ENCODE data around the gene SEMA5A.

The SEMA5A gene

GRCh38 chr5:9381464-9381863, 164.4 kb downstream of the SEMA5A start:
- no peak overlapping the region for H3K27ac ChIP-seq (ENCODE audit: low read depth, low read length)
- H3K9ac ChIP-seq (ENCODE audit: low read depth, low read length), result no peak overlapping the region
- no peaks in the 10 kb centered on the region for H3K4me1 ChIP-seq (ENCODE audit: control insufficient read depth, insufficient read depth, low read length)
- no peaks in the 10 kb centered on the region for H3K9me3 ChIP-seq (ENCODE audit: control insufficient read depth, insufficient read depth, low read length)
- no peak overlapping the region for H3K4me3 ChIP-seq (ENCODE audit: low read depth, low read length)
- no peaks in the 10 kb centered on the region for H3K27me3 ChIP-seq (ENCODE audit: control insufficient read depth, insufficient read depth, low read length)
- no peaks in the 10 kb centered on the region for H3K36me3 ChIP-seq (ENCODE audit: control insufficient read depth, insufficient read depth, low read length)

GRCh38 chr5:9380109-9380508, 165.8 kb downstream of the SEMA5A start:
- H3K9ac ChIP-seq (ENCODE audit: low read depth, low read length), result no peak overlapping the region
- no peak overlapping the region for H3K27ac ChIP-seq (ENCODE audit: low read depth, low read length)
- H3K4me3 ChIP-seq (ENCODE audit: low read depth, low read length), result no peak overlapping the region
- no peaks in the 10 kb centered on the region for H3K27me3 ChIP-seq (ENCODE audit: control insufficient read depth, insufficient read depth, low read length)
- no peaks in the 10 kb centered on the region for H3K4me1 ChIP-seq (ENCODE audit: control insufficient read depth, insufficient read depth, low read length)
- no peaks in the 10 kb centered on the region for H3K9me3 ChIP-seq (ENCODE audit: control insufficient read depth, insufficient read depth, low read length)
- H3K36me3 ChIP-seq (ENCODE audit: control insufficient read depth, insufficient read depth, low read length), result no peaks in the 10 kb centered on the region

- H3K27me3 ChIP-seq (ENCODE audit: control insufficient read depth, insufficient read depth, low read length), result no peaks in the 10 kb centered on the region
- H3K36me3 ChIP-seq (ENCODE audit: control insufficient read depth, insufficient read depth, low read length), result no peaks in the 10 kb centered on the region
- H3K9ac ChIP-seq (ENCODE audit: low read depth, low read length), result no peak overlapping the region
- no peaks in the 10 kb centered on the region for H3K4me1 ChIP-seq (ENCODE audit: control insufficient read depth, insufficient read depth, low read length)
- no peaks in the 10 kb centered on the region for H3K9me3 ChIP-seq (ENCODE audit: control insufficient read depth, insufficient read depth, low read length)
- H3K27ac ChIP-seq (ENCODE audit: low read depth, low read length), result no peak overlapping the region
- H3K4me3 ChIP-seq (ENCODE audit: low read depth, low read length), result no peak overlapping the region
Observed at GRCh38 chr5:9376363-9377117, 169.3 kb downstream of the SEMA5A start.

GRCh38 chr5:9375756-9376155, 170.1 kb downstream of the SEMA5A start:
- H3K4me1 ChIP-seq (ENCODE audit: control insufficient read depth, insufficient read depth, low read length), result no peaks in the 10 kb centered on the region
- no peak overlapping the region for H3K27ac ChIP-seq (ENCODE audit: low read depth, low read length)
- no peaks in the 10 kb centered on the region for H3K36me3 ChIP-seq (ENCODE audit: control insufficient read depth, insufficient read depth, low read length)
- no peaks in the 10 kb centered on the region for H3K9me3 ChIP-seq (ENCODE audit: control insufficient read depth, insufficient read depth, low read length)
- H3K4me3 ChIP-seq (ENCODE audit: low read depth, low read length), result no peak overlapping the region
- H3K9ac ChIP-seq (ENCODE audit: low read depth, low read length), result no peak overlapping the region
- no peaks in the 10 kb centered on the region for H3K27me3 ChIP-seq (ENCODE audit: control insufficient read depth, insufficient read depth, low read length)

GRCh38 chr5:9374025-9374424, 171.8 kb downstream of the SEMA5A start:
- Histone ChIP-seq H3K27ac (ENCODE audit: low read depth, low read length) (no peak overlapping the region), H3K4me3 (ENCODE audit: low read depth, low read length) (no peak overlapping the region), H3K36me3 (ENCODE audit: control insufficient read depth, insufficient read depth, low read length) (no peaks in the 10 kb centered on the region), H3K9me3 (ENCODE audit: control insufficient read depth, insufficient read depth, low read length) (no peaks in the 10 kb centered on the region), H3K4me1 (ENCODE audit: control insufficient read depth, insufficient read depth, low read length) (no peaks in the 10 kb centered on the region), H3K9ac (ENCODE audit: low read depth, low read length) (no peak overlapping the region), H3K27me3 (ENCODE audit: control insufficient read depth, insufficient read depth, low read length) (no peaks in the 10 kb centered on the region)

GRCh38 chr5:9373571-9373970, 172.3 kb downstream of the SEMA5A start:
- Histone ChIP-seq H3K9ac (ENCODE audit: low read depth, low read length) (no peak overlapping the region), H3K9me3 (ENCODE audit: control insufficient read depth, insufficient read depth, low read length) (no peaks in the 10 kb centered on the region), H3K27ac (ENCODE audit: low read depth, low read length) (no peak overlapping the region)

GRCh38 chr5:9370256-9370655, 175.6 kb downstream of the SEMA5A start:
- Histone ChIP-seq H3K9me3 (ENCODE audit: control insufficient read depth, insufficient read depth, low read length) (no peaks in the 10 kb centered on the region), H3K27ac (ENCODE audit: low read depth, low read length) (no peak overlapping the region), H3K4me3 (ENCODE audit: low read depth, low read length) (no peak overlapping the region), H3K4me1 (ENCODE audit: control insufficient read depth, insufficient read depth, low read length) (peaks cover 8% of the 10 kb centered on the region), H3K36me3 (ENCODE audit: control insufficient read depth, insufficient read depth, low read length) (no peaks in the 10 kb centered on the region), H3K27me3 (ENCODE audit: control insufficient read depth, insufficient read depth, low read length) (no peaks in the 10 kb centered on the region), H3K9ac (ENCODE audit: low read depth, low read length) (no peak overlapping the region)

More at GRCh38 chr5:9373571-9373970, 172.3 kb downstream of the SEMA5A start:
- Histone ChIP-seq H3K4me3 (ENCODE audit: low read depth, low read length) (no peak overlapping the region), H3K4me1 (ENCODE audit: control insufficient read depth, insufficient read depth, low read length) (no peaks in the 10 kb centered on the region), H3K36me3 (ENCODE audit: control insufficient read depth, insufficient read depth, low read length) (no peaks in the 10 kb centered on the region), H3K27me3 (ENCODE audit: control insufficient read depth, insufficient read depth, low read length) (no peaks in the 10 kb centered on the region)

GRCh38 chr5:9365512-9365911, 180.4 kb downstream of the SEMA5A start:
- Histone ChIP-seq H3K4me1 (ENCODE audit: control insufficient read depth, insufficient read depth, low read length) (peaks cover 8% of the 10 kb centered on the region), H3K9ac (ENCODE audit: low read depth, low read length) (no peak overlapping the region), H3K9me3 (ENCODE audit: control insufficient read depth, insufficient read depth, low read length) (no peaks in the 10 kb centered on the region), H3K4me3 (ENCODE audit: low read depth, low read length) (no peak overlapping the region), H3K36me3 (ENCODE audit: control insufficient read depth, insufficient read depth, low read length) (no peaks in the 10 kb centered on the region), H3K27me3 (ENCODE audit: control insufficient read depth, insufficient read depth, low read length) (no peaks in the 10 kb centered on the region), H3K27ac (ENCODE audit: low read depth, low read length) (no peak overlapping the region)

- Histone ChIP-seq H3K36me3 (ENCODE audit: control insufficient read depth, insufficient read depth, low read length) (no peaks in the 10 kb centered on the region), H3K4me1 (ENCODE audit: control insufficient read depth, insufficient read depth, low read length) (peaks cover 15% of the 10 kb centered on the region), H3K27ac (ENCODE audit: low read depth, low read length) (no peak overlapping the region), H3K9ac (ENCODE audit: low read depth, low read length) (no peak overlapping the region), H3K27me3 (ENCODE audit: control insufficient read depth, insufficient read depth, low read length) (no peaks in the 10 kb centered on the region), H3K9me3 (ENCODE audit: control insufficient read depth, insufficient read depth, low read length) (no peaks in the 10 kb centered on the region), H3K4me3 (ENCODE audit: low read depth, low read length) (no peak overlapping the region)
Observed at GRCh38 chr5:9363449-9363848, 182.4 kb downstream of the SEMA5A start.

GRCh38 chr5:9363026-9363425, 182.8 kb downstream of the SEMA5A start:
- Histone ChIP-seq H3K36me3 (ENCODE audit: control insufficient read depth, insufficient read depth, low read length) (no peaks in the 10 kb centered on the region), H3K9ac (ENCODE audit: low read depth, low read length) (no peak overlapping the region), H3K27ac (ENCODE audit: low read depth, low read length) (no peak overlapping the region)

GRCh38 chr5:9362600-9362999, 183.3 kb downstream of the SEMA5A start:
- H3K27me3 ChIP-seq (ENCODE audit: control insufficient read depth, insufficient read depth, low read length), result no peaks in the 10 kb centered on the region
- no peak overlapping the region for H3K4me3 ChIP-seq (ENCODE audit: low read depth, low read length)
- H3K9ac ChIP-seq (ENCODE audit: low read depth, low read length), result no peak overlapping the region
- H3K4me1 ChIP-seq (ENCODE audit: control insufficient read depth, insufficient read depth, low read length), result peaks cover 15% of the 10 kb centered on the region
- H3K27ac ChIP-seq (ENCODE audit: low read depth, low read length), result no peak overlapping the region
- H3K9me3 ChIP-seq (ENCODE audit: control insufficient read depth, insufficient read depth, low read length), result no peaks in the 10 kb centered on the region
- no peaks in the 10 kb centered on the region for H3K36me3 ChIP-seq (ENCODE audit: control insufficient read depth, insufficient read depth, low read length)

More at GRCh38 chr5:9363026-9363425, 182.8 kb downstream of the SEMA5A start:
- no peak overlapping the region for H3K4me3 ChIP-seq (ENCODE audit: low read depth, low read length)
- peaks cover 15% of the 10 kb centered on the region for H3K4me1 ChIP-seq (ENCODE audit: control insufficient read depth, insufficient read depth, low read length)
- H3K27me3 ChIP-seq (ENCODE audit: control insufficient read depth, insufficient read depth, low read length), result no peaks in the 10 kb centered on the region
- H3K9me3 ChIP-seq (ENCODE audit: control insufficient read depth, insufficient read depth, low read length), result no peaks in the 10 kb centered on the region
